Neural progenitor cell (in vitro differentiated cells): Measurements from ENCODE around the gene UROS. TPM values are rescaled to one million over a fixed set of nuclear protein-coding genes. Genes with fewer than 3 reads are reported as not detected.

ENCODE experiments used
- DNase-seq: peaks from one replicate; pipeline ENCODE4 v3.0.0-alpha.2; 2016; ENCODE audit warnings: low spot score
- H2AFZ ChIP-seq: fragments of 200-600 bp; sonication (generic); replicated peaks from 2 replicates; pipeline ENCODE4 v1.6.1; 2016; ENCODE audit warnings: antibody characterized with exemption
- H3F3A ChIP-seq: fragments of 200-600 bp; sonication (generic); 2 replicates; pipeline ENCODE4 v1.6.1; 2016; ENCODE audit warnings: antibody characterized with exemption, low read depth
- H3K27ac ChIP-seq: fragments of 200-600 bp; sonication (generic); 2 replicates; pipeline ENCODE4 v1.5.1; 2016; ENCODE audit warnings: mild to moderate bottlenecking
- H3K27me3 ChIP-seq: fragments of 200-600 bp; sonication (generic); 2 replicates; pipeline ENCODE4 v1.6.1; 2016; ENCODE audit warnings: mild to moderate bottlenecking, moderate library complexity
- H3K36me3 ChIP-seq: fragments of 200-600 bp; sonication (generic); 2 replicates; pipeline ENCODE4 v1.5.1; 2016
- H3K4me1 ChIP-seq: fragments of 200-600 bp; sonication (generic); 2 replicates; pipeline ENCODE4 v1.6.1; 2016; ENCODE audit warnings: mixed run types
- H3K4me2 ChIP-seq: fragments of 200-600 bp; sonication (generic); 2 replicates; pipeline ENCODE4 v1.6.1; 2016
- H3K4me3 ChIP-seq: fragments of 200-600 bp; sonication (generic); 2 replicates; pipeline ENCODE4 v1.5.1; 2016
- H3K79me2 ChIP-seq: fragments of 200-600 bp; sonication (generic); 2 replicates; pipeline ENCODE4 v1.6.1; 2016; ENCODE audit warnings: low read depth
- H3K9ac ChIP-seq: fragments of 200-600 bp; sonication (generic); 2 replicates; pipeline ENCODE4 v1.6.1; 2016
- H3K9me3 ChIP-seq: fragments of 200-600 bp; sonication (generic); 2 replicates; pipeline ENCODE4 v1.5.1; 2016; ENCODE audit warnings: low read depth
- H4K20me1 ChIP-seq: fragments of 200-600 bp; sonication (generic); 2 replicates; pipeline ENCODE4 v1.6.1; 2016; ENCODE audit warnings: low read depth
- H3K27ac Mint-ChIP-seq: 3 replicates; pipeline ENCODE4 v1.8.0; 2021; ENCODE audit warnings: mixed read lengths
- H3K27me3 Mint-ChIP-seq: 2 replicates; pipeline ENCODE4 v1.8.0; 2022; ENCODE audit warnings: low read depth, mild to moderate bottlenecking, inconsistent platforms, moderate library complexity, mixed read lengths; ENCODE audit not compliant: insufficient read depth
- H3K36me3 Mint-ChIP-seq: 3 replicates; pipeline ENCODE4 v1.8.0; 2021; ENCODE audit warnings: mixed read lengths
- H3K4me1 Mint-ChIP-seq: 3 replicates; pipeline ENCODE4 v1.8.0; 2021; ENCODE audit warnings: mixed read lengths
- H3K4me3 Mint-ChIP-seq: 3 replicates; pipeline ENCODE4 v1.8.0; 2021; ENCODE audit warnings: mild to moderate bottlenecking, moderate library complexity, mixed read lengths
- H3K9me3 Mint-ChIP-seq: 3 replicates; pipeline ENCODE4 v1.8.0; 2020; ENCODE audit warnings: mixed read lengths
- CTCF ChIP-seq: fragments of 200-600 bp; sonication (generic); IDR thresholded peaks from 2 replicates; pipeline ENCODE4 v1.5.1; 2017; ENCODE audit warnings: antibody characterized with exemption, mild to moderate bottlenecking
- EZH2 ChIP-seq: fragments of 200-600 bp; sonication (generic); IDR thresholded peaks from 2 replicates; pipeline ENCODE4 v1.6.1; 2017; ENCODE audit warnings: antibody characterized with exemption, mild to moderate bottlenecking, moderate library complexity
- EZH2phosphoT487 ChIP-seq: fragments of 200-600 bp; sonication (generic); IDR thresholded peaks from 2 replicates; pipeline ENCODE4 v1.6.1; 2017; ENCODE audit warnings: antibody characterized with exemption
- microRNA counts: library from miRNA; unstranded; fragments of <30 nt; microRNA quantifications from one replicate; lab custom pipeline; 2016
- microRNA-seq: library from miRNA; unstranded; fragments of <30 nt; microRNA quantifications from one replicate; pipeline ENCODE4, GENCODE V29; 2016
- small RNA-seq: library from RNA; depleted of rRNA; stranded (forward); fragments of <200 nt; gene quantifications from one replicate; pipeline ENCODE3, GENCODE V24; 2015
- total RNA-seq: library from RNA; depleted of rRNA; stranded (reverse); fragments of >200 nt; gene quantifications from 2 replicates; pipeline ENCODE4 v1.2.3, GENCODE V29; 2015; ENCODE audit warnings: low replicate concordance

The UROS gene
- total RNA-seq, 1 donor from 2014 or later: 82.2 TPM

- no peak for DNase-seq
- H3K36me3 Mint-ChIP-seq: peaks cover 38% of the 10 kb centered on the region
Measured at GRCh38 chr10:125742465-125742864, 80.6 kb downstream of the UROS start.

GRCh38 chr10:125739994-125740679, 82.9 kb downstream of the UROS start:
- Mint-ChIP-seq H3K4me3 (no peak overlapping the region), H3K27me3 (no peaks in the 10 kb centered on the region), H3K27ac (no peak overlapping the region), H3K4me1 (peaks cover 3% of the 10 kb centered on the region), H3K9me3 (no peaks in the 10 kb centered on the region), H3K36me3 (peaks cover 39% of the 10 kb centered on the region)
- TF ChIP-seq CTCF (no peak), EZH2 (no peak)
- Histone ChIP-seq H3K27ac (no peak overlapping the region), H3K27me3 (no peaks in the 10 kb centered on the region), H3K79me2 (no peaks in the 10 kb centered on the region), H3K36me3 (peaks cover 28% of the 10 kb centered on the region), H3K4me2 (no peak overlapping the region), H3K9me3 (no peaks in the 10 kb centered on the region), H3F3A (no peaks in the 10 kb centered on the region), H3K4me1 (no peaks in the 10 kb centered on the region), H3K9ac (no peak overlapping the region), H2AFZ (no peak overlapping the region), H3K4me3 (no peak overlapping the region), H4K20me1 (peaks cover 7% of the 10 kb centered on the region)
- no peak for DNase-seq

More at GRCh38 chr10:125742465-125742864, 80.6 kb downstream of the UROS start:
- Histone ChIP-seq H2AFZ (no peak overlapping the region), H3K27me3 (no peaks in the 10 kb centered on the region), H3K9ac (no peak overlapping the region), H3K4me1 (no peaks in the 10 kb centered on the region), H3K4me2 (no peak overlapping the region), H4K20me1 (no peaks in the 10 kb centered on the region), H3K4me3 (no peak overlapping the region), H3K36me3 (peaks cover 28% of the 10 kb centered on the region), H3F3A (no peaks in the 10 kb centered on the region), H3K79me2 (no peaks in the 10 kb centered on the region), H3K9me3 (no peaks in the 10 kb centered on the region), H3K27ac (no peak overlapping the region)
- Mint-ChIP-seq H3K4me3 (no peak overlapping the region), H3K9me3 (no peaks in the 10 kb centered on the region), H3K27me3 (no peaks in the 10 kb centered on the region), H3K27ac (no peak overlapping the region), H3K4me1 (peaks cover 3% of the 10 kb centered on the region)
- TF ChIP-seq CTCF (no peak), EZH2 (no peak), EZH2phosphoT487 (no peak)

MicroRNAs encoded within 50 kb of the gene (microRNA counts, 767-probe panel; counts per million panel counts)
- 460 counts per million, percentile 90 among the panel's probes with 10 or more counts for microRNA hsa-miR-4484 (lab: Ali Mortazavi, UCI)

Small RNA genes within 50 kb of the gene (microRNA-seq; reads per million reads assigned to microRNA genes)
- gene MIR4484: 0.54 reads per million

Small RNA genes within 50 kb of the gene (small RNA-seq; reads per million reads assigned to genes)
- gene MIR4484 (not detected), gene RF00017 (not detected)

Other genes starting within 250 kb of the UROS start
- gene TEX36, start 140.1 kb downstream of the UROS start, total RNA-seq: not detected in 2 replicates
- 52.9 and 63.4 TPM in 2 replicates for gene EDRF1, start 103.5 kb downstream of the UROS start, total RNA-seq
- not detected in 2 replicates for gene MMP21, start 47.4 kb downstream of the UROS start, total RNA-seq
- 76.5 and 122 TPM in 2 replicates for gene BCCIP, start 288 bp upstream of the UROS start, total RNA-seq
- 53.4 and 59.4 TPM in 2 replicates for gene DHX32, start 58.0 kb upstream of the UROS start, total RNA-seq
- gene FANK1, start 73.3 kb upstream of the UROS start, total RNA-seq: 5.5 and 12.5 TPM in 2 replicates